ENCODE measurements around the gene EFNA3. TPM values are rescaled to one million over a fixed set of nuclear protein-coding genes. Genes with fewer than 3 reads are reported as not detected.

EFNA3 gene
- total RNA-seq, 2 experiments from 2014 or later, result 5.1 to 6.9 TPM

GRCh38 chr1:155099331-155099730 lies 20.7 kb downstream of the EFNA3 start:
- Mint-ChIP-seq H3K27me3 (peaks cover 6% of the 10 kb centered on the region), H3K36me3 (ENCODE audit: low read depth) (no peaks in the 10 kb centered on the region), H3K27ac (no peak overlapping the region), H3K9me3 (ENCODE audit: low read depth) (no peaks in the 10 kb centered on the region), H3K4me1 (no peaks in the 10 kb centered on the region), H3K4me3 (no peak overlapping the region)
- ChIA-PET CTCF (interaction anchor here (2.5 kb wide), 1 partner anchor 68 kb away, joined by 20 read pairs; no protein-coding TSS in a partner anchor), POLR2A (no interaction called here)
- DNase-seq (no peak), ATAC-seq (no peak)
- intact Hi-C loops (cut with DNase I, micrococcal nuclease), result no loop called here

GRCh38 chr1:155103325-155103724 lies 24.7 kb downstream of the EFNA3 start:
- CTCF ChIA-PET, result no interaction called here
- Mint-ChIP-seq H3K9me3 (ENCODE audit: low read depth) (no peaks in the 10 kb centered on the region), H3K36me3 (ENCODE audit: low read depth) (no peaks in the 10 kb centered on the region), H3K4me1 (no peaks in the 10 kb centered on the region), H3K27me3 (no peaks in the 10 kb centered on the region), H3K27ac (no peak overlapping the region), H3K4me3 (no peak overlapping the region)
- ATAC-seq (no peak), DNase-seq (no peak)
- POLR2A ChIA-PET, result no interaction called here
- intact Hi-C loops (cut with DNase I, micrococcal nuclease), result no loop called here

- Mint-ChIP-seq H3K4me1 (no peaks in the 10 kb centered on the region), H3K27ac (no peak overlapping the region), H3K27me3 (no peaks in the 10 kb centered on the region), H3K4me3 (no peak overlapping the region), H3K9me3 (ENCODE audit: low read depth) (no peaks in the 10 kb centered on the region), H3K36me3 (ENCODE audit: low read depth) (no peaks in the 10 kb centered on the region)
- DNase-seq, result no peak
- POLR2A ChIA-PET, result no interaction called here
- CTCF ChIA-PET, result interaction anchor here (0.7 to 1.4 kb wide), 3 partner anchors 13 to 81 kb away, joined by 3 to 4 read pairs (median 3); partner anchors contain the start of gene KRTCAP2
- intact Hi-C loops (cut with DNase I, micrococcal nuclease), result no loop called here
- no peak for ATAC-seq
Observed at GRCh38 chr1:155104605-155105534, 26.2 kb downstream of the EFNA3 start.

- no peak overlapping the region for H3K4me3 Mint-ChIP-seq
- H3K27me3 Mint-ChIP-seq, result no peaks in the 10 kb centered on the region
- CTCF ChIA-PET, result interaction anchor here (0.6 to 1.7 kb wide), 3 partner anchors 9 to 714 kb away, joined by 3 read pairs; no protein-coding TSS in a partner anchor
- no peaks in the 10 kb centered on the region for H3K36me3 Mint-ChIP-seq (ENCODE audit: low read depth)
- no peaks in the 10 kb centered on the region for H3K9me3 Mint-ChIP-seq (ENCODE audit: low read depth)
- DNase-seq, result no peak
- no peak for ATAC-seq
- no peaks in the 10 kb centered on the region for H3K4me1 Mint-ChIP-seq
- no peak overlapping the region for H3K27ac Mint-ChIP-seq
- POLR2A ChIA-PET, result no interaction called here
- intact Hi-C loops (cut with DNase I, micrococcal nuclease), result no loop called here
Observed at GRCh38 chr1:155105604-155106011, 27.0 kb downstream of the EFNA3 start.

- Mint-ChIP-seq H3K4me1 (no peaks in the 10 kb centered on the region), H3K27ac (no peak overlapping the region), H3K4me3 (no peak overlapping the region), H3K9me3 (ENCODE audit: low read depth) (no peaks in the 10 kb centered on the region), H3K36me3 (ENCODE audit: low read depth) (no peaks in the 10 kb centered on the region), H3K27me3 (no peaks in the 10 kb centered on the region)
- intact Hi-C loops (cut with DNase I, micrococcal nuclease), result no loop called here
- POLR2A ChIA-PET, result interaction anchor here (0.7 kb wide), 1 partner anchor 50 kb away, joined by 3 read pairs; no protein-coding TSS in a partner anchor
- no peak for ATAC-seq
- DNase-seq, result no peak
- CTCF ChIA-PET, result interaction anchor here (0.9 to 1.9 kb wide), 6 partner anchors 9 to 87 kb away, joined by 3 to 5 read pairs (median 4); partner anchors contain the start of gene KRTCAP2
Observed at GRCh38 chr1:155106862-155107261, 28.2 kb downstream of the EFNA3 start.

- no peaks in the 10 kb centered on the region for H3K27me3 Mint-ChIP-seq
- DNase-seq (no peak), ATAC-seq (no peak)
- H3K36me3 Mint-ChIP-seq (ENCODE audit: low read depth), result no peaks in the 10 kb centered on the region
- H3K4me3 Mint-ChIP-seq, result no peak overlapping the region
- H3K4me1 Mint-ChIP-seq, result no peaks in the 10 kb centered on the region
- ChIA-PET POLR2A (no interaction called here), CTCF (interaction anchor here (1.0 to 1.9 kb wide), 5 partner anchors 10 to 86 kb away, joined by 3 to 5 read pairs (median 4); no protein-coding TSS in a partner anchor)
- no peaks in the 10 kb centered on the region for H3K9me3 Mint-ChIP-seq (ENCODE audit: low read depth)
- no peak overlapping the region for H3K27ac Mint-ChIP-seq
- intact Hi-C loops (cut with DNase I, micrococcal nuclease), result no loop called here
Observed at GRCh38 chr1:155107309-155108264, 28.9 kb downstream of the EFNA3 start.

GRCh38 chr1:155108296-155108695 lies 29.7 kb downstream of the EFNA3 start:
- H3K4me3 Mint-ChIP-seq, result no peak overlapping the region
- no peak for ATAC-seq
- intact Hi-C loops (cut with DNase I, micrococcal nuclease), result no loop called here
- H3K27ac Mint-ChIP-seq, result no peak overlapping the region
- DNase-seq, result no peak
- ChIA-PET POLR2A (no interaction called here), CTCF (interaction anchor here (1.9 kb wide), 1 partner anchor 59 kb away, joined by 5 read pairs; no protein-coding TSS in a partner anchor)
- H3K4me1 Mint-ChIP-seq, result no peaks in the 10 kb centered on the region
- no peaks in the 10 kb centered on the region for H3K9me3 Mint-ChIP-seq (ENCODE audit: low read depth)
- H3K36me3 Mint-ChIP-seq (ENCODE audit: low read depth), result no peaks in the 10 kb centered on the region
- no peaks in the 10 kb centered on the region for H3K27me3 Mint-ChIP-seq

- intact Hi-C loops (cut with DNase I, micrococcal nuclease), result no loop called here
- H3K27ac Mint-ChIP-seq, result no peak overlapping the region
- H3K36me3 Mint-ChIP-seq (ENCODE audit: low read depth), result no peaks in the 10 kb centered on the region
- ATAC-seq (no peak), DNase-seq (no peak)
- ChIA-PET CTCF (no interaction called here), POLR2A (no interaction called here)
- H3K4me3 Mint-ChIP-seq, result no peak overlapping the region
- no peaks in the 10 kb centered on the region for H3K9me3 Mint-ChIP-seq (ENCODE audit: low read depth)
- H3K4me1 Mint-ChIP-seq, result no peaks in the 10 kb centered on the region
- H3K27me3 Mint-ChIP-seq, result no peaks in the 10 kb centered on the region
Observed at GRCh38 chr1:155110381-155110780, 31.7 kb downstream of the EFNA3 start.

GRCh38 chr1:155110826-155111225 lies 32.2 kb downstream of the EFNA3 start:
- ATAC-seq (no peak), DNase-seq (no peak)
- no peaks in the 10 kb centered on the region for H3K4me1 Mint-ChIP-seq
- ChIA-PET CTCF (no interaction called here), POLR2A (no interaction called here)
- H3K9me3 Mint-ChIP-seq (ENCODE audit: low read depth), result no peaks in the 10 kb centered on the region
- intact Hi-C loops (cut with DNase I, micrococcal nuclease), result no loop called here
- H3K36me3 Mint-ChIP-seq (ENCODE audit: low read depth), result no peaks in the 10 kb centered on the region
- no peaks in the 10 kb centered on the region for H3K27me3 Mint-ChIP-seq
- H3K4me3 Mint-ChIP-seq, result no peak overlapping the region
- no peak overlapping the region for H3K27ac Mint-ChIP-seq

- ChIA-PET CTCF (interaction anchor here (0.7 to 1.0 kb wide), 2 partner anchors 10 to 22 kb away, joined by 3 read pairs; no protein-coding TSS in a partner anchor), POLR2A (no interaction called here)
- ATAC-seq (no peak), DNase-seq (no peak)
- no peak overlapping the region for H3K4me3 Mint-ChIP-seq
- H3K27ac Mint-ChIP-seq, result no peak overlapping the region
- intact Hi-C loops (cut with DNase I, micrococcal nuclease), result no loop called here
- H3K36me3 Mint-ChIP-seq (ENCODE audit: low read depth), result no peaks in the 10 kb centered on the region
- no peaks in the 10 kb centered on the region for H3K4me1 Mint-ChIP-seq
- peaks cover 2% of the 10 kb centered on the region for H3K27me3 Mint-ChIP-seq
- no peaks in the 10 kb centered on the region for H3K9me3 Mint-ChIP-seq (ENCODE audit: low read depth)
Observed at GRCh38 chr1:155113450-155113980, 34.9 kb downstream of the EFNA3 start.

GRCh38 chr1:155116113-155116764 lies 37.6 kb downstream of the EFNA3 start:
- no peaks in the 10 kb centered on the region for H3K4me1 Mint-ChIP-seq
- no peaks in the 10 kb centered on the region for H3K36me3 Mint-ChIP-seq (ENCODE audit: low read depth)
- intact Hi-C loops (cut with DNase I, micrococcal nuclease), result no loop called here
- ATAC-seq, result no peak
- POLR2A ChIA-PET, result no interaction called here
- no peak overlapping the region for H3K4me3 Mint-ChIP-seq
- peaks cover 2% of the 10 kb centered on the region for H3K27me3 Mint-ChIP-seq
- no peak for DNase-seq
- no peaks in the 10 kb centered on the region for H3K9me3 Mint-ChIP-seq (ENCODE audit: low read depth)
- CTCF ChIA-PET, result interaction anchor here (0.9 to 1.6 kb wide), 5 partner anchors 18 to 447 kb away, joined by 3 to 8 read pairs (median 3); no protein-coding TSS in a partner anchor
- H3K27ac Mint-ChIP-seq, result no peak overlapping the region

All from activated CD4-positive, alpha-beta T cell treated with anti-CD3 and anti-CD28 coated beads for 36 hours (primary cell).